NCI-H1436 (cell line): Measurements from ENCODE around the gene SMPD4.
"Not testable (repeated sequence)": the region's sequence is repeated elsewhere in the genome, so short reads cannot be mapped to it uniquely, and the experiment has no call there.

Experiments used
- DNase-seq: peaks from one replicate; lab custom pipeline; 2025; lab: John Stamatoyannopoulos, UW

The SMPD4 gene

GRCh38 chr2:130139331-130140280 lies 41.8 kb downstream of the SMPD4 start:
- DNase-seq = not testable (repeated sequence)

- not testable (repeated sequence) for DNase-seq
Measured at GRCh38 chr2:130138841-130139251, 42.6 kb downstream of the SMPD4 start.

- DNase-seq = not testable (repeated sequence)
Measured at GRCh38 chr2:130138326-130138725, 43.1 kb downstream of the SMPD4 start.

GRCh38 chr2:130137118-130137517 lies 44.3 kb downstream of the SMPD4 start:
- not testable (repeated sequence) for DNase-seq

- not testable (repeated sequence) for DNase-seq
Measured at GRCh38 chr2:130136546-130136945, 44.9 kb downstream of the SMPD4 start.

GRCh38 chr2:130135692-130136541 lies 45.5 kb downstream of the SMPD4 start:
- no peak for DNase-seq

GRCh38 chr2:130129120-130129829 lies 52.1 kb downstream of the SMPD4 start, which contains the start of gene POTEF:
Gene POTEF (minus strand): TSS chr2:130129222. CDS start chr2:130120515, 8,707 bp downstream.
- not testable (repeated sequence) for DNase-seq

GRCh38 chr2:130128464-130128863 lies 52.9 kb downstream of the SMPD4 start:
- DNase-seq = not testable (repeated sequence)

GRCh38 chr2:130127726-130128125 lies 53.7 kb downstream of the SMPD4 start:
- not testable (repeated sequence) for DNase-seq

- DNase-seq = not testable (repeated sequence)
Measured at GRCh38 chr2:130120924-130121323, 60.5 kb downstream of the SMPD4 start.

GRCh38 chr2:130102597-130103363 lies 78.6 kb downstream of the SMPD4 start:
- DNase-seq = not testable (repeated sequence)
